CD14-positive monocyte (primary cell): ENCODE measurements around the gene SLC35E3. TPM values are rescaled to one million over a fixed set of nuclear protein-coding genes. Genes with fewer than 3 reads are reported as not detected.

Experiments
- DNase-seq, 3 donors: peaks; one replicate each; pipeline ENCODE4 v3.0.0-alpha.2; 2011 to 2022
- H2AFZ ChIP-seq: 2 replicates; pipeline ENCODE4 v1.6.0; 2012; ENCODE audit warnings: mild to moderate bottlenecking, low read depth, low read length, inconsistent platforms; ENCODE audit not compliant: insufficient read depth, poor library complexity, severe bottlenecking
- H3K27ac ChIP-seq, 2 donors: 1 replicate in 1 of 2; 2 replicates in 1 of 2; pipeline ENCODE4 v1.5.1; 2012 to 2013; ENCODE audit warnings: low read length in 2 of 2, control low read depth in 1 of 2, inconsistent platforms in 1 of 2, low read depth in 1 of 2, mild to moderate bottlenecking in 1 of 2
- H3K27me3 ChIP-seq, 2 donors: one replicate each; pipeline versions ENCODE4 v1.6.0 to v1.6.1; 2011 to 2013; ENCODE audit warnings: low read length in 2 of 2; ENCODE audit not compliant: control insufficient read depth in 2 of 2, insufficient read depth in 2 of 2
- H3K36me3 ChIP-seq, 2 donors: replicated peaks in 1 of 2; 1 replicate in 1 of 2; 2 replicates in 1 of 2; pipeline versions ENCODE4 v1.5.1 to v1.6.1; 2012 to 2013; ENCODE audit warnings: low read length in 2 of 2, control low read depth in 1 of 2, inconsistent platforms in 1 of 2, mild to moderate bottlenecking in 1 of 2; ENCODE audit not compliant: insufficient read depth in 2 of 2, control insufficient read depth in 1 of 2
- H3K4me1 ChIP-seq, 2 donors: 1 replicate in 1 of 2; 2 replicates in 1 of 2; pipeline versions ENCODE4 v1.5.1 to v1.6.1; 2012 to 2013; ENCODE audit warnings: low read length in 2 of 2, control low read depth in 1 of 2, inconsistent platforms in 1 of 2, mild to moderate bottlenecking in 1 of 2, moderate library complexity in 1 of 2; ENCODE audit not compliant: insufficient read depth in 2 of 2, control insufficient read depth in 1 of 2
- H3K4me2 ChIP-seq: replicated peaks from 2 replicates; pipeline ENCODE3; 2012; ENCODE audit warnings: low read length, moderate library complexity, mild to moderate bottlenecking; ENCODE audit not compliant: poor library complexity, severe bottlenecking; ENCODE audit errors: extremely low read depth
- H3K4me3 ChIP-seq, 3 experiments: fragments of 200-600 bp in 1 of 3; sonication (generic) in 1 of 3; replicated peaks in 1 of 3; 1 replicate in 2 of 3; 2 replicates in 1 of 3; pipeline ENCODE4 v1.5.1; 2011 to 2013; ENCODE audit warnings: low read length in 3 of 3, mild to moderate bottlenecking in 3 of 3, control low read depth in 2 of 3, low read depth in 2 of 3, inconsistent platforms in 1 of 3, moderate library complexity in 1 of 3
- H3K79me2 ChIP-seq: 2 replicates; pipeline ENCODE4 v1.6.0; 2012; ENCODE audit warnings: mild to moderate bottlenecking, control low read depth, inconsistent platforms, low read length, moderate library complexity; ENCODE audit not compliant: insufficient read depth
- H3K9ac ChIP-seq: 2 replicates; pipeline ENCODE4 v1.6.0; 2017; ENCODE audit warnings: low read length, mild to moderate bottlenecking; ENCODE audit not compliant: insufficient read depth, poor library complexity, severe bottlenecking
- H3K9me3 ChIP-seq, 2 donors: replicated peaks in 1 of 2; 1 replicate in 1 of 2; 2 replicates in 1 of 2; pipeline versions ENCODE4 v1.5.1 to v1.6.1; 2012 to 2013; ENCODE audit warnings: low read length in 2 of 2, control low read depth in 1 of 2; ENCODE audit not compliant: control insufficient read depth in 1 of 2, insufficient read depth in 1 of 2
- H4K20me1 ChIP-seq: 2 replicates; pipeline ENCODE4 v1.6.0; 2012; ENCODE audit warnings: mild to moderate bottlenecking, low read length, control low read depth, moderate library complexity; ENCODE audit not compliant: insufficient read depth
- H3K27ac Mint-ChIP-seq, 7 donors: one replicate each; pipeline ENCODE4 v1.8.0; 2020; ENCODE audit warnings: mild to moderate bottlenecking in 7 of 7, mixed read lengths in 7 of 7, moderate library complexity in 6 of 7, inconsistent platforms in 2 of 7
- H3K27me3 Mint-ChIP-seq, 3 donors: one replicate each; pipeline ENCODE4 v1.8.0; 2021 to 2022; ENCODE audit warnings: low read depth in 3 of 3, mild to moderate bottlenecking in 3 of 3, mixed read lengths in 3 of 3, moderate library complexity in 3 of 3, inconsistent platforms in 1 of 3
- H3K36me3 Mint-ChIP-seq, 2 donors: one replicate each; pipeline ENCODE4 v1.8.0; 2020; ENCODE audit warnings: mixed read lengths in 2 of 2, inconsistent platforms in 1 of 2, mild to moderate bottlenecking in 1 of 2
- H3K4me1 Mint-ChIP-seq: one replicate; pipeline ENCODE4 v1.8.0; 2020; ENCODE audit warnings: mild to moderate bottlenecking, mixed read lengths
- H3K4me3 Mint-ChIP-seq, 2 donors: one replicate each; pipeline ENCODE4 v1.8.0; 2020; ENCODE audit warnings: mild to moderate bottlenecking in 2 of 2, mixed read lengths in 2 of 2, moderate library complexity in 1 of 2
- H3K9me3 Mint-ChIP-seq, 7 donors: one replicate each; pipeline ENCODE4 v1.8.0; 2020 to 2022; ENCODE audit warnings: mixed read lengths in 7 of 7, mild to moderate bottlenecking in 6 of 7, moderate library complexity in 6 of 7, inconsistent platforms in 2 of 7
- WGBS: methylation state at CpG from one replicate; pipeline ENCODE4 v1.1.5; 2013; ENCODE audit warnings: missing lambda C conversion rate; ENCODE audit not compliant: insufficient coverage; 5-methylcytosine and 5-hydroxymethylcytosine counted together
- intact Hi-C, 2 donors: fragments of 100-400 bp; cut with micrococcal nuclease; formaldehyde crosslinking; loops; one replicate each; pipeline versions ENCODE4 v1.15.0 to v1.15.1; 2023
- polyA plus RNA-seq, 3 donors: library from polyadenylated mRNA; depleted of rRNA in 1 of 3; unstranded in 2 of 3; stranded (reverse) in 1 of 3; fragments of 300-500 nt in 2 of 3; fragments of >200 nt in 1 of 3; fragmentation: Illumina TruSeq in 2 of 3; gene quantifications; 1 replicate in 2 of 3; 2 replicates in 1 of 3; pipeline ENCODE4 v1.2.3, GENCODE V29; 2012 to 2021
- TF ChIP-seq, protein P1 (sequence below): fragments of 200-600 bp; IDR thresholded peaks from one replicate; pipeline ENCODE4 v1.8.0; 2022; ENCODE audit warnings: antibody characterized with exemption, mild to moderate bottlenecking

Gene SLC35E3
- polyA plus RNA-seq, 3 donors, result 4.3 to 12.4 (median 10.9) TPM

DNA sequence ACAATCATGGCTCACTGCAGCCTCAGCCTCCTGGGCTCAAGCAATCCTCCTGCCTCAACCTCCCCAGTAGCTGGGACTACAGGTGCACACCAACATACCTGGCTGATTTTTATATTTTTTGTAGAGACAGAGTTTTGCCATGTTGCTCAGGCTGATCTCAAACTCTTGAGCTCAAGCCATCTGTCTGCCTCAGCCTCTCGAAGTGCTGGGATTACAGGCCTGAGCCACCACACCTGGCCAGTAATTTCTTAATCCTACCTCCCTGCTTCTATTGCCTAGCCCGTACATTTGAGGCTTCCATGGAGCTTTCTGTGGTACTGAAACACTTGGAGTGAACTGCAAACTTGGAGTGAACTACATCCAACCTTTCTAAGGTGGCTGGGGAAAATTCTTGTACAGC lies 20.7 kb downstream of the SLC35E3 start:
- Mint-ChIP-seq H3K27ac (peak overlapping the region in 1 of 7 donors; percentile 71), H3K36me3 (peaks cover 29 to 49% of the 10 kb centered on the region in 2 donors), H3K4me1 (no peaks in the 10 kb centered on the region), H3K9me3 (no peaks in the 10 kb centered on the region), H3K27me3 (peaks cover 0 to 2% (median 0%) of the 10 kb centered on the region in 3 donors), H3K4me3 (no peak overlapping the region)
- Histone ChIP-seq H3K79me2 (no peaks in the 10 kb centered on the region), H2AFZ (no peak overlapping the region), H3K4me3 (no peak overlapping the region), H3K27ac (no peak overlapping the region), H3K27me3 (no peaks in the 10 kb centered on the region), H3K9me3 (no peaks in the 10 kb centered on the region), H4K20me1 (no peaks in the 10 kb centered on the region), H3K4me2 (no peak overlapping the region), H3K4me1 (no peaks in the 10 kb centered on the region), H3K9ac (no peak overlapping the region), H3K36me3 (peaks cover 8 to 33% of the 10 kb centered on the region in 2 donors)
- intact Hi-C loops, result no loop called here
- no peak for DNase-seq
- no CpG with 5 or more reads among the region's 2 CpGs for WGBS
- TF ChIP-seq, protein P1, sequence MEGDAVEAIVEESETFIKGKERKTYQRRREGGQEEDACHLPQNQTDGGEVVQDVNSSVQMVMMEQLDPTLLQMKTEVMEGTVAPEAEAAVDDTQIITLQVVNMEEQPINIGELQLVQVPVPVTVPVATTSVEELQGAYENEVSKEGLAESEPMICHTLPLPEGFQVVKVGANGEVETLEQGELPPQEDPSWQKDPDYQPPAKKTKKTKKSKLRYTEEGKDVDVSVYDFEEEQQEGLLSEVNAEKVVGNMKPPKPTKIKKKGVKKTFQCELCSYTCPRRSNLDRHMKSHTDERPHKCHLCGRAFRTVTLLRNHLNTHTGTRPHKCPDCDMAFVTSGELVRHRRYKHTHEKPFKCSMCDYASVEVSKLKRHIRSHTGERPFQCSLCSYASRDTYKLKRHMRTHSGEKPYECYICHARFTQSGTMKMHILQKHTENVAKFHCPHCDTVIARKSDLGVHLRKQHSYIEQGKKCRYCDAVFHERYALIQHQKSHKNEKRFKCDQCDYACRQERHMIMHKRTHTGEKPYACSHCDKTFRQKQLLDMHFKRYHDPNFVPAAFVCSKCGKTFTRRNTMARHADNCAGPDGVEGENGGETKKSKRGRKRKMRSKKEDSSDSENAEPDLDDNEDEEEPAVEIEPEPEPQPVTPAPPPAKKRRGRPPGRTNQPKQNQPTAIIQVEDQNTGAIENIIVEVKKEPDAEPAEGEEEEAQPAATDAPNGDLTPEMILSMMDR, result no peak

DNA sequence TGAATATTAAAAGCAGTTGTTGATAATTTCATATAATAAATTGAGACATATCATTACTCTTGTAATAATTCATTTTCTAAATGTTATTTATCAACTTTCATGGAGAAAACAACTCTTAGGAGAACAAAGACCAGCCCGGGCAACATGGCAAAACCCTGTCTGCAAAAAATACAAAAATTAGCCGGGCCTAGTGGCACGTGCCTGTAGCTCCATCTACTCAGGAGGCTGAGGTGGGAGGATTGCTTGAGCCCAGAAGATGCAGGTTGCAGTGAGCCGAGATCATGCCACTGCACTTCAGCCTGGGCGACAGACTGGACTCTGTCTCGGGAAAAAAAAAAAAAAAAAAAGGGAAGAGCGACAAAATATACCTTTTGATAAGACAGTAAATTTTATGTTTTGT lies 21.2 kb downstream of the SLC35E3 start:
- H3K4me1 ChIP-seq, result no peaks in the 10 kb centered on the region
- DNase-seq, result no peak
- WGBS, result 93% methylated on average over 3 of the region's 7 CpGs
- H3K36me3 ChIP-seq, result peaks cover 8 to 33% of the 10 kb centered on the region in 2 donors
- no peaks in the 10 kb centered on the region for H3K27me3 ChIP-seq
- no peak overlapping the region for H3K4me3 ChIP-seq
- H3K27me3 Mint-ChIP-seq, result peaks cover 0 to 2% (median 0%) of the 10 kb centered on the region in 3 donors
- H3K4me2 ChIP-seq, result no peak overlapping the region
- TF ChIP-seq, protein P1, result no peak
- H3K9me3 ChIP-seq, result no peaks in the 10 kb centered on the region
- no peaks in the 10 kb centered on the region for H3K4me1 Mint-ChIP-seq
- H3K79me2 ChIP-seq, result no peaks in the 10 kb centered on the region
- intact Hi-C loops, result no loop called here
- no peak overlapping the region for H3K27ac ChIP-seq
- no peaks in the 10 kb centered on the region for H3K9me3 Mint-ChIP-seq
- no peaks in the 10 kb centered on the region for H4K20me1 ChIP-seq
- no peak overlapping the region for H2AFZ ChIP-seq
- H3K4me3 Mint-ChIP-seq, result no peak overlapping the region
- peaks cover 23 to 44% of the 10 kb centered on the region in 2 donors for H3K36me3 Mint-ChIP-seq
- peak overlapping the region in 2 of 7 donors; percentile 18 to 50 for H3K27ac Mint-ChIP-seq
- H3K9ac ChIP-seq, result no peak overlapping the region
